ENCODE data around the gene FSD1.

FSD1 gene

GRCh38 chr19:4365791-4366665 is 61.6 kb downstream of the FSD1 start:
- no peak for DNase-seq (ENCODE audit: low spot score)

- no peak for DNase-seq (ENCODE audit: low spot score)
Measured at GRCh38 chr19:4366666-4367335, 62.4 kb downstream of the FSD1 start.

GRCh38 chr19:4367336-4367723 is 62.9 kb downstream of the FSD1 start:
- no peak for DNase-seq (ENCODE audit: low spot score)

GRCh38 chr19:4367781-4368127 is 63.4 kb downstream of the FSD1 start:
- no peak for DNase-seq (ENCODE audit: low spot score)

DNA sequence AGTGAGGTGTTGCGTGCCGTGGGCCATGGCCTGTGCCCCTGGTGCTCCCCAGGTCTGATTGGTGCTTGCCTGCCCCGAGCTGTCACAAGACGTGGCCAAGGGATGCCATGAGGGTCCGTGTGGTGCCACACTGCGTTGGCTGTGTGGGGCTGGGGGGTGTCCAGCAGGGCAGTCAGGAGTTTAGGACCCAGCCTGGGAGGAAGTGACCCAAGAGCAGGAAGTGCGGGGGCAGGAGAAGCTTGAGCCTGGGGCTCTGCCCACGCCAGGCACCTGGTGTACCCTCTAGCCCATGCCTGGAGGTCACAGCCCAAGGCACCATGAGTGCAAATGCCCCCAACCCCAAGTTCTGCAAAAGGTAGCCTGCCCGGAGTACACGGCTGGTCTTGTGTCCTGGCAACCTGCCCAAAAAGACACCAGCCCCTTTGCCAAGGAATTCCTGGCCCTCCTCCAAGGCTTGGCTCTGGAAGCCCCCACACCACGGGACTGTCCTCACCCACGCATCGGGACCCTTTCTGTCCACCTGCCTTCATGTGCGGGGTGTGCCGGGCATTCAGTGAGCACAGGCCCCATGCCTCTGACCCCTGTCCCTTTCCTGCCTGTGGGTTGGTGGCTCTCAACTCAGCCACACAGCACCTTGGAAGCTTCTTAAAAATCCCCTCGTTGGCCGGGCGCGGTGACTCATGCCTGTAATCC is 63.9 kb downstream of the FSD1 start:
- no peak for DNase-seq (ENCODE audit: low spot score)

- DNase-seq (ENCODE audit: low spot score) = no peak
Measured at GRCh38 chr19:4369109-4369887, 64.9 kb downstream of the FSD1 start.

DNA sequence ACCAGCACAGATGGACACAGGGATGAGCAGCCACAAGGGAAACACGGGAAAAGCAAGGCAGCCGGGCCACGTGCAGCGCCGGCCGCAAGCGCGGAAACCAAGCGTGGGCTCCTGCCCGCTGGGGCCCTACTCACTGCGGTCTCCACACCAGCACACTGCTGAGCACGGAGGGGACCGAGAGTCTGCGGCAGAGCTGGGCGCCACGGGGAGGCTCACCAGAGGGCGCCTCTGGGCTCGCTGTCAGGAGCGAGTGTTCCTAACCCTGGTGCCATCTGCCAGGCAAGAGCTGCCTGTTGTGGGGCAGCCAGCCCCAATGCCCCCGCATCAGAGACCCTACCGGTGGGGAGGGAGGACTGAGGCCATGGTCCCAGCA is 65.5 kb downstream of the FSD1 start:
- no peak for DNase-seq (ENCODE audit: low spot score)

GRCh38 chr19:4370418-4371041 is 66.1 kb downstream of the FSD1 start:
- DNase-seq (ENCODE audit: low spot score) = no peak

- DNase-seq (ENCODE audit: low spot score) = no peak
Measured at GRCh38 chr19:4371247-4372164, 67.1 kb downstream of the FSD1 start.

DNA sequence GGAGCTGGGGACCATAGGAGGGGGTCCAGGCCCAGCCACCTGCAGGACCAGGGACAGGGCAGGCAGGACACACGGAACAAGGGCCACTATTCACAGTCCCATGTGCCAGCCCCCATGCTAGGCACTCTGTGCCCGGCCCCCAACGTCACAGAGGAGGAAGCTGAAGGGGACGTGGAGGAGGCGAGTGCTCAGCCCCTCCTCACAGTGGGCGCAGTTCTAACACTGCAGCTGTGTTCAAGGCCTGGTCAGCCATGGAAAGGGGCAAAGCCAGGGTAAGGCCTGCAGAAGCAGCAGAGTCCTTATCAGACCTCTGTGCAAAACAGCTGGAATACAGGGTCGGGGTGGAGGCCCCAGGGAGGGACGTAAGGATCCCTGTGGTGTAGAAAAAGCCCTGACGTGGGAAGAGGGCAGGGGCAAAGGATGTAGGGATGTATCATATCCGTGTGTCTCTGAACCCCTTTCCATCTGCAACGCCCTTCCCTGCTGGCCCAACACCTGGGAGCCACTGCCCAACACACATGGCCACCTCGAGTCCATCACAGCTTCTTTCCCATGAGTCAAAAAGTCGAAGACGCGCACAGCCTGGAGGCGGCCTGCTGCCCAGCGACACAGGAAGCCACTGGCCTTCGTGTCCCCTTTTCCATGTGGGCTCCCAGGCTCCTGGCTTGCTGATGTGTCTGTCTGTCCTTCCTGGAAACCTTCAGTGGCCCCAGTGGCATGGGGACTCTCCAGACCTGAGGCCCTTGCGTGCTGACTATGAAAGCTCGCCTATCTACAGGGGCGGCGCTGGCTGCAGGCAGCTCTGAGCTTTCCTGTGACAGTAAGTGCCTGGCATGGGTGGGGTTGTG is 68.0 kb downstream of the FSD1 start:
- DNase-seq (ENCODE audit: low spot score) = no peak

- DNase-seq (ENCODE audit: low spot score) = no peak
Measured at GRCh38 chr19:4373013-4373367, 68.6 kb downstream of the FSD1 start.
